ENCODE measurements around the gene FYB1. TPM values are rescaled to one million over a fixed set of nuclear protein-coding genes. Genes with fewer than 3 reads are reported as not detected.

Gene FYB1
- total RNA-seq, 1 experiment from 2014 or later = not detected

GRCh38 chr5:39158786-39159185 is 60.6 kb downstream of the FYB1 start:
- Histone ChIP-seq H3K27me3 (ENCODE audit: insufficient read depth, low read length) (no peaks in the 10 kb centered on the region), H3K23ac (ENCODE audit: insufficient read length, low read depth, low read length) (no peak overlapping the region), H2AK5ac (ENCODE audit: insufficient read length, low read length) (no peak overlapping the region), H4K91ac (ENCODE audit: insufficient read length, low read depth, low read length) (no peak overlapping the region), H3K9ac (ENCODE audit: extremely low read depth, insufficient read length, low read length) (no peak overlapping the region), H3K4ac (ENCODE audit: low read depth, low read length) (no peak overlapping the region), H2BK20ac (ENCODE audit: low read depth, low read length, poor library complexity, severe bottlenecking) (no peak overlapping the region), H3K79me1 (ENCODE audit: insufficient read depth, low read depth, low read length, poor library complexity, severe bottlenecking) (no peaks in the 10 kb centered on the region), H4K5ac (ENCODE audit: insufficient read length, low read depth, low read length) (no peak overlapping the region), H3K27ac (ENCODE audit: insufficient read length, low read depth, low read length) (no peak overlapping the region), H3K18ac (ENCODE audit: insufficient read length, low read depth, low read length) (no peak overlapping the region), H4K8ac (replicated peaks; ENCODE audit: insufficient read length, low read depth, low read length) (no peak overlapping the region), H3T11ph (ENCODE audit: low read length) (no peak overlapping the region), H2BK12ac (ENCODE audit: insufficient read length, low read depth, low read length) (no peak overlapping the region), H3K4me1 (ENCODE audit: insufficient read depth, low read length) (no peaks in the 10 kb centered on the region), H2BK120ac (ENCODE audit: low read depth, low read length, poor library complexity, severe bottlenecking) (no peak overlapping the region), H3K56ac (ENCODE audit: insufficient read length, low read depth, low read length) (no peak overlapping the region), H3K14ac (ENCODE audit: insufficient read depth, low read length) (no peak overlapping the region), H2AFZ (ENCODE audit: low read length) (no peak overlapping the region), H2BK5ac (ENCODE audit: insufficient read length, low read length) (no peak overlapping the region), H4K20me1 (ENCODE audit: control insufficient read depth, insufficient read depth, insufficient read length) (no peaks in the 10 kb centered on the region), H2BK15ac (ENCODE audit: low read depth, low read length) (no peak overlapping the region), H3K23me2 (ENCODE audit: insufficient read length, low read depth, low read length, poor library complexity, severe bottlenecking) (no peaks in the 10 kb centered on the region), H3K9me3 (ENCODE audit: control insufficient read depth, low read depth, low read length) (no peaks in the 10 kb centered on the region), H3K79me2 (ENCODE audit: insufficient read depth, low read length) (no peaks in the 10 kb centered on the region), H3K4me2 (ENCODE audit: insufficient read depth, insufficient read length, low read length) (no peak overlapping the region)
- no CpG with 5 or more reads among the region's 2 CpGs for WGBS (ENCODE audit: extremely low coverage, insufficient read length, low lambda C conversion rate)
- H3K4me1 Mint-ChIP-seq = no peaks in the 10 kb centered on the region
- no peaks in the 10 kb centered on the region for H3K9me3 Mint-ChIP-seq
- no peaks in the 10 kb centered on the region for H3K36me3 Mint-ChIP-seq (ENCODE audit: insufficient read depth in 1 of 3, low read depth in 3 of 3)
- H3K4me3 Mint-ChIP-seq = no peak overlapping the region
- no peak for DNase-seq
- no peak for TF ChIP-seq CTCF (conservative IDR thresholded peaks at IDR 0.05)
- no peak overlapping the region for H3K27ac Mint-ChIP-seq
- no peaks in the 10 kb centered on the region; the same call in 1 of the 2 replicates for H3K27me3 Mint-ChIP-seq (ENCODE audit: low read depth)

Data from H9 (cell line).